Activated B cell treated with CpG ODN at 0.5 μM for 24 hours (primary cell): Measurements from ENCODE around the gene ENO2. TPM values are rescaled to one million over a fixed set of nuclear protein-coding genes. Genes with fewer than 3 reads are reported as not detected.
"Not testable (repeated sequence)": the region's sequence is repeated elsewhere in the genome, so short reads cannot be mapped to it uniquely, and the experiment has no call there.

Experiments used
- ATAC-seq: fragments of 200-7000 bp; cut with Tn5 transposase; one replicate; pipeline ENCODE4 v1.10.0; 2021; ENCODE audit warnings: low read depth, mild to moderate bottlenecking, moderate library complexity
- CTCF ChIA-PET: fragments of 350-600 bp; sonication (Branson Sonifier 250); formaldehyde crosslinking; loops from one replicate; lab custom pipeline; 2021; ENCODE audit warnings: antibody characterized with exemption; lab: Charles Lee
- POLR2A ChIA-PET: fragments of 350-600 bp; sonication (Branson Sonifier 250); formaldehyde crosslinking; loops from one replicate; lab custom pipeline; 2021; ENCODE audit warnings: antibody characterized with exemption; lab: Charles Lee
- DNase-seq: peaks from one replicate; pipeline ENCODE4 v3.0.0; 2022
- H3K27ac Mint-ChIP-seq: one replicate; pipeline ENCODE4 v1.8.0; 2020; ENCODE audit warnings: mixed read lengths
- H3K27me3 Mint-ChIP-seq: one replicate; pipeline ENCODE4 v1.8.0; 2021; ENCODE audit warnings: mixed read lengths
- H3K36me3 Mint-ChIP-seq: one replicate; pipeline ENCODE4 v1.8.0; 2021; ENCODE audit warnings: low read depth, mixed read lengths
- H3K4me1 Mint-ChIP-seq: one replicate; pipeline ENCODE4 v1.8.0; 2021; ENCODE audit warnings: mixed read lengths
- H3K4me3 Mint-ChIP-seq: one replicate; pipeline ENCODE4 v1.8.0; 2020; ENCODE audit warnings: mild to moderate bottlenecking, mixed read lengths
- H3K9me3 Mint-ChIP-seq: one replicate; pipeline ENCODE4 v1.8.0; 2020; ENCODE audit warnings: mixed read lengths
- intact Hi-C: fragments of 100-400 bp; cut with micrococcal nuclease; formaldehyde crosslinking; loops from one replicate; pipeline ENCODE4 v1.15.1; 2024
- total RNA-seq: library from RNA; stranded (reverse); gene quantifications from 2 replicates; pipeline ENCODE4 v1.2.3, GENCODE V29; 2022
- TF ChIP-seq, protein P1 (sequence below): fragments of 200-600 bp; IDR thresholded peaks from one replicate; pipeline ENCODE4 v1.8.0; 2022; ENCODE audit warnings: antibody characterized with exemption, mild to moderate bottlenecking

ENO2 gene
- total RNA-seq, 1 donor from 2014 or later: 31.0 TPM

DNA sequence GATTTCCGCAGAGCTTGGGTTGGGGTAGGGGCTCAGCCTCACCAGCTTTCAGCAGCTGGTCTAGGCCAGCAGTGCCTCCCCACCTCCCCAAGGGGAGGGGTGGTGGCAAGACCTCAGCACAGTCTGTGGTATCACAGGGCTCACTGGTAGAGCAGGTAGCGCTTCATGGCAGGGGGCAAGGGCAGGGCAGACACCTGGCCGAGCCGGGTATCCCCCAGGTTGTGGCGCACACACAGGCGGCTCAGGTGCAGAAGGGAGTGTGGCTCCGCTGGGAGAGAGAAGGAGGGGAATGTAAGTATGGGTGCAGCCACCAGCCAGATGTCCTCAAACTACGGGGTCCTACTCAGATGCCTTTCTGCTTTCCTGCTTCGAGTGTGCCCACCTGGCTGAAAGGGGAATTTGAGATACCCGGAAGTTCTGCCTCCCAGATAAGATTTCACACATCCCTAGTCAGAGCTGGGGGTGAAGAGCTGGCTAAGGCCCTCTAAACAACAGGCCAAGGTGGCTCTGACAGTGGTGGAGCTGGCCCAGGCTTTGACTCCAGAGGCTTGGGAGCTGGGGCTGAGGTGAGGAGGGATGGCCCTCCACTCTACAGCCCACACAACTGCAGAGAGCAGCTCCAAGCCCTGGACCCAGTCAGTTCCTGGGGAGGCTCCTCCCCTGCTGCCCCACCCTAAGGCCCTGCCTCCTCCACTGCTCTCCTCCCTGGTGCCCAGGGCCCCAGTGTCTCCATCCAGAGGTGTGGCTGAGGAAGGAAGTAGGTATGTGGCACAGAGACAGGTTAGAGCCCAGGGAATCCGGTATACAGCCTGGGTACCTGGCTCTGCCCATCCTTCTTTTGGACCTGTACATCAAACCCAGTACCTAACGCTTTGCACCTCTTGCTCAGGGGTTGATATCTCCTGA, 43.1 kb upstream of the ENO2 start:
- ChIA-PET POLR2A (interaction anchor here (0.6 to 11.1 kb wide), 12 partner anchors 18 to 182 kb away, joined by 3 to 190 read pairs (median 18); partner anchors contain the start of genes C12orf57, CDCA3, ENO2 and LRRC23), CTCF (interaction anchor here (1.0 to 3.3 kb wide), 10 partner anchors 11 to 238 kb away, joined by 3 to 52 read pairs (median 12); partner anchors contain the start of genes C12orf57, C1RL, CDCA3 and LRRC23)
- Mint-ChIP-seq H3K36me3 (peaks cover 39% of the 10 kb centered on the region), H3K4me1 (peaks cover 52% of the 10 kb centered on the region), H3K4me3 (peak overlapping the region; percentile 88), H3K27me3 (no peaks in the 10 kb centered on the region), H3K9me3 (no peaks in the 10 kb centered on the region), H3K27ac (peak overlapping the region; percentile 25)
- no peak for ATAC-seq
- DNase-seq: no peak
- intact Hi-C loops: no loop called here
- TF ChIP-seq, protein P1, sequence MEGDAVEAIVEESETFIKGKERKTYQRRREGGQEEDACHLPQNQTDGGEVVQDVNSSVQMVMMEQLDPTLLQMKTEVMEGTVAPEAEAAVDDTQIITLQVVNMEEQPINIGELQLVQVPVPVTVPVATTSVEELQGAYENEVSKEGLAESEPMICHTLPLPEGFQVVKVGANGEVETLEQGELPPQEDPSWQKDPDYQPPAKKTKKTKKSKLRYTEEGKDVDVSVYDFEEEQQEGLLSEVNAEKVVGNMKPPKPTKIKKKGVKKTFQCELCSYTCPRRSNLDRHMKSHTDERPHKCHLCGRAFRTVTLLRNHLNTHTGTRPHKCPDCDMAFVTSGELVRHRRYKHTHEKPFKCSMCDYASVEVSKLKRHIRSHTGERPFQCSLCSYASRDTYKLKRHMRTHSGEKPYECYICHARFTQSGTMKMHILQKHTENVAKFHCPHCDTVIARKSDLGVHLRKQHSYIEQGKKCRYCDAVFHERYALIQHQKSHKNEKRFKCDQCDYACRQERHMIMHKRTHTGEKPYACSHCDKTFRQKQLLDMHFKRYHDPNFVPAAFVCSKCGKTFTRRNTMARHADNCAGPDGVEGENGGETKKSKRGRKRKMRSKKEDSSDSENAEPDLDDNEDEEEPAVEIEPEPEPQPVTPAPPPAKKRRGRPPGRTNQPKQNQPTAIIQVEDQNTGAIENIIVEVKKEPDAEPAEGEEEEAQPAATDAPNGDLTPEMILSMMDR: no peak

DNA sequence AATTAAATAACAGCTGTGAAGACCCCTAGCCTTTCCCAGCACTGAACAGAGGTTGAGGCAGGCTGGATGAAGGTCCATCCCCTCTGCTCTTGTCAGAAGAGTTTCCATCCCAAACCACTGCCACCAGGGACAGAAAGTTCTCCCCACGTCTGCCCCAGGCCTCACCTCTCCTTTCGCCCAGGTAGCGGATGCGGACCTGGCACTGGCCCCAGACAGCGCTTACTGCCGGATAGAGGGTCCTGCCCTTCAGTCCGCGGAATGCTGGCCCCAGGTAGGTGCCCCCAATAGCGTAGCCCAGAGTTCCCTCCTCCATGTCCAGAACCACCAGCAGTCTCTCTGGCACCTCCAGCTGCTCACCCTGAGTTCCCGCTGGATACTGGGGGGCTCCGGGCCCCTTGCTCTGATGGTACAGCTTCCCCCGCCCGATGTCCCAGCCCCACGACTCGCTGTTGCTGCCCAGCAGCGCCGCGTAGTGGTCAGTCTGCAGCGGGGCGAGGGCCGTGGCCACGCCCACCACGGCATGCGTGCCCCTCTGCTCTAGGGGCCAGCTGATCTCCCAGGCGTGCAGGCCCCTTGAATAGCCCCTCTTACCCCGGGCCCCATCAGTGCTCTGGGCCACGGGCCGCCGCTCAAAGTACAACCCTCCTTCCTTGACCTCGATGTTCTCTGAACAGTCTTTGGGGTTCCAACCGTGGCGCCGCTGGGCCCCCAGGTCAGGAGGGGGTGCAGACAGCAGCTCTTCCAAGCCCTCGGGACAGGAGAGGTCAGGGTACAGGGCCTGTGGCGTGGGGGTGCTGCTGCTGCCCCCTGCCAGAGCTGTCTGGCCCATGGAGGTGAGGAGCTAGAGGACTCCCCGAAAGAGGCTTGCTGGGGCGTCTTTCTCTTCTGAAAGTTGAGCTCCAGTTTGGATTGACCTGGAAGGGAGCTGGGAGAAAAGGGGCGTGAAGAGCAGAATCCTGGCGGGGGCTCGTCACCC, 42.0 kb upstream of the ENO2 start:
- intact Hi-C loops: loop anchor here (1.0 kb wide), 13 partner anchors 19 to 317 kb away; partner anchors contain the start of genes C1RL, CHD4, EMG1 and ENO2
- Mint-ChIP-seq H3K9me3 (no peaks in the 10 kb centered on the region), H3K27me3 (no peaks in the 10 kb centered on the region), H3K36me3 (peaks cover 37% of the 10 kb centered on the region), H3K27ac (peak overlapping the region; percentile 85), H3K4me1 (peaks cover 42% of the 10 kb centered on the region), H3K4me3 (peak overlapping the region; percentile 88)
- TF ChIP-seq, protein P1: no peak
- ChIA-PET CTCF (interaction anchor here (0.6 to 3.3 kb wide), 27 partner anchors 10 to 316 kb away, joined by 3 to 52 read pairs (median 5); partner anchors contain the start of genes C12orf57, C1RL, CDCA3 and LRRC23), POLR2A (interaction anchor here (0.5 to 11.1 kb wide), 40 partner anchors 9 to 380 kb away, joined by 3 to 190 read pairs (median 5); partner anchors contain the start of genes C12orf57, C1RL, CDCA3 and COPS7A)
- DNase-seq (peak; percentile 89), ATAC-seq (peak; percentile 33)

DNA sequence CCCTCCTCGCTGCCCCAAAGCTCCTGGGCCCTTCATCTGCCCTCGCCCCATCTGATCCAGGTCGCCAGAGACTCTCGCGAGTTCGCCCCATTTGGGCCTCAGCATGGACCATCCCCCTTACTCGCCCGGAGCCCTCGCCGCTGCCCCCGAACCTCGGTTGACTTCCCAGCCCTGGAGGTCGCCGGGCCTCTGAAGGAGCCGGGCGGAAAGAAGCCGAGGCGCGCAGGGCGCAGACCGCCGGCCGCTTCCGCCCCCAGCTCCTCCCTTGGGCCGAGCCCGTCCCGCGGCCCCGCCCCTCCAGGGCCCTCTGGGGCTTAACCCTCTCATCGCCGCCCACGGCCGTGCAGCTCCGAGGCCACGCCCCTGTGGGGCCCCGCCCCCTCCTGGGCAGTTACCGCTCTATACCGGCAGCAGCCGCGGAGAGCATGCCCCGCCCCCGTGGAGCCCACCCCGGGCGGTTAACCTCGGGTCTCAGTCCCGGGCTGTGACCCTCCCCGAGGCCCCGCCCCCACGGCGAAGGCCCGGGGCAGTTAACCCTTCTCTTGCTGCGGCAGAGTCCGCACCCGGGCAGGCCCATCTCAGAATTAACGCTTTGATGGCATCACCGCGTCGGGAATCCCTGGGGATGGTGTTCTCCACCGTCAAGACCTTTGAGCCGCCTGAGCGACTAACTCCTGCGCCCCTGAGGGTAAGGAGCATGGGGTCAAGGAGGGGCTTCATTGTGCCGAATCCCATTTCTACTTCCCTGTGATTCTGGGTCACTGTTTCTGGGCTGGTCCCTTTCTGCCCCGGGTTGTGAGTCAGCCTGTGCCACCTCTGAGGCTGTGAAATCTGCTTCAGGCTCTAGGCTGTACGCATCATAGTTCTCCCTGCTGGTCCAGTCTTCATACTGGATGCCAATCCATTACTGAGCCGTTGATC, 41.0 kb upstream of the ENO2 start, which contains the start of gene SPSB2:
SPSB2 (minus strand) TSS at position 210 of the 921 bp plus-strand sequence. CDS start 402 bp downstream, outside the sequence.
- Mint-ChIP-seq H3K27ac (peak within 1 kb of the TSS; percentile 85), H3K4me3 (peak within 1 kb of the TSS; percentile 88), H3K9me3 (no peaks in the 10 kb centered on the region), H3K36me3 (peaks cover 37% of the 10 kb centered on the region), H3K4me1 (peaks cover 37% of the 10 kb centered on the region), H3K27me3 (no peaks in the 10 kb centered on the region)
- DNase-seq (peak; percentile 100), ATAC-seq (peak; percentile 88)
- intact Hi-C loops: loop anchor here (1.0 kb wide), 13 partner anchors 18 to 316 kb away; partner anchors contain the start of genes C1RL, CHD4, EMG1 and ENO2
- POLR2A ChIA-PET: interaction anchor here (0.5 to 11.1 kb wide), 37 partner anchors 8 to 381 kb away, joined by 3 to 190 read pairs (median 5); partner anchors contain the start of genes C12orf57, C1RL, CDCA3 and COPS7A
- CTCF ChIA-PET: interaction anchor here (0.6 to 3.3 kb wide), 25 partner anchors 9 to 315 kb away, joined by 3 to 52 read pairs (median 5); partner anchors contain the start of genes C12orf57, C1RL, CDCA3 and LRRC23
- TF ChIP-seq, protein P1: no peak

DNA sequence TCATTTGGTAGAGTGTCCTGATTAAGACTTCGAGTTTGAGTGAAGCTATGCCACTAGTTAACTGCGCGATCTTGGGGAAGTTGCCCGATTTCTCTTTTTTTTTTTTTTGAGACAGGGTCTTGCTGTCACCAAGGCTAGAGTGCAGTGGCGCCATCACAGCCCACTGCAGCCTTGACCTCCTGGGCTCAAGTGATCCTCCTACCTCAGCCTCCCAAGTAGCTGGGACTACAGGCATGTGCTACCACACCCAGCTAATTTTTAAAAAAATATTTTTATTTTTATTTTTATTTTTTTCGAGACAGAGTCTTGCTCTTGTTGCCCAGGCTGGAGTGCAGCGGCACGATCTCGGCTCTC, 40.4 kb upstream of the ENO2 start:
- H3K4me1 Mint-ChIP-seq: peaks cover 30% of the 10 kb centered on the region
- H3K9me3 Mint-ChIP-seq, ATAC-seq, intact Hi-C loops, DNase-seq, H3K27me3 Mint-ChIP-seq: not testable (repeated sequence)
- H3K4me3 Mint-ChIP-seq: peak overlapping the region; percentile 88
- H3K27ac Mint-ChIP-seq: peak overlapping the region; percentile 80
- ChIA-PET CTCF (interaction anchor here (1.1 to 3.3 kb wide), 4 partner anchors 22 to 120 kb away, joined by 3 to 22 read pairs (median 7); partner anchors contain the start of genes CDCA3 and USP5), POLR2A (interaction anchor here (0.7 to 11.1 kb wide), 9 partner anchors 18 to 238 kb away, joined by 3 to 190 read pairs (median 23); partner anchors contain the start of genes C12orf57, CDCA3, COPS7A and LPAR5)
- peaks cover 37% of the 10 kb centered on the region for H3K36me3 Mint-ChIP-seq

DNA sequence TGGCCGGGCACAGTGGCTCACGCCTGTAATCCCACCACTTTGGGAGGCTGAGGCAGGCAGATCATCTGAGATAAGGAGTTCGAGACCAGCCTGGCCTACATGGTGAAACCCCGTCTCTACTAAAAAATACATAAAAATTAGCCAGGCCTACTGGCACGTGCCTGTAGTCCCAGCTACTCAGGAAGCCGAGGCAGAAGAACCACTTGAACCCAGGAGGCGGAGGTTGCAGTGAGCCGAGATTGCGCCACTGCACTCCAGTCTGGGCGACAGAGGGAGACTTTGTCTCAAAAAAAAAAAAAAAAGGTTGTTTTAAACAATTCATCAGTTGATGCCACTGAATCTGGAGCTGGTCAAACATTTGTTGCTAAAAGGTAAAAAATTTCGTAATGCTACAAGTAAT, 34.6 kb upstream of the ENO2 start:
- intact Hi-C loops, CTCF ChIA-PET, H3K36me3 Mint-ChIP-seq, ATAC-seq, H3K4me3 Mint-ChIP-seq, H3K9me3 Mint-ChIP-seq, DNase-seq, H3K27ac Mint-ChIP-seq, H3K4me1 Mint-ChIP-seq, H3K27me3 Mint-ChIP-seq: not testable (repeated sequence)
- POLR2A ChIA-PET: interaction anchor here (0.6 to 0.8 kb wide), 2 partner anchors 82 to 252 kb away, joined by 3 to 5 read pairs; no protein-coding TSS in a partner anchor
